ENCODE data around the gene GRIN2A. TPM values are rescaled to one million over a fixed set of nuclear protein-coding genes. Genes with fewer than 3 reads are reported as not detected.

Gene GRIN2A
- total and polyA plus RNA-seq, 10 donors = under 0.01 to 0.10 (median 0.03) TPM; not detected in 7

DNA sequence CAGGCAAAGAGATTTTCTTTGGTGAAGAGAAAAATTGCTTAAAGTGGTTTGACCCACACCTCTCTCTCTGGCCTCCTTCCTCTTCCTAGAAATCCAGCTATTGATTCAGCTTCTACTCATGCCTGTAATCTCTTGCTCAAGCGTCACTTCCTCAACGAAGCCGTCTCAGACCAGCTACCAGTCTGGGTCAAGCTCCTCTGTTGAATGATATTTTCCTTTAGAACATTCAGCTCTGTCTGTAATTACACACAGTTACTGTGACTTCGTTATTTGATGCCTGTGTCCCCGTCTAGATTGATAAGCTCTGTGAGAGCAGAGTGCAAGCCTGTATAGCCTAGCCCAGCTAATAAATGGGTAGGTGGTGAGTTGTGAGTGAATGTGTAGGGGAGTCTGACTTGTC is 168.5 kb downstream of the GRIN2A start:
- no peaks in the 10 kb centered on the region for H3K4me1 ChIP-seq
- no peak overlapping the region for H3K27ac ChIP-seq
- intact Hi-C loops (cut with DNase I; ENCODE audit: low total_unique reads) = no loop called here
- H3K4me3 ChIP-seq = no peak overlapping the region
- WGBS, 5 donors = 33 to 48% (median 39%) methylated on average over 5 of the region's 5 CpGs
- no peaks in the 10 kb centered on the region for H3K36me3 ChIP-seq
- H3K27me3 ChIP-seq (replicated peaks in 1 of 7) = peaks cover 0 to 19% (median 0%) of the 10 kb centered on the region in 7 donors
- DNase-seq = no peak
- no peaks in the 10 kb centered on the region for H3K9me3 ChIP-seq
- TF ChIP-seq POLR2A (IDR thresholded peaks at IDR 0.05) (no peak), POLR2AphosphoS5 (IDR thresholded peaks at IDR 0.05) (no peak)
- TF ChIP-seq, protein P1, sequence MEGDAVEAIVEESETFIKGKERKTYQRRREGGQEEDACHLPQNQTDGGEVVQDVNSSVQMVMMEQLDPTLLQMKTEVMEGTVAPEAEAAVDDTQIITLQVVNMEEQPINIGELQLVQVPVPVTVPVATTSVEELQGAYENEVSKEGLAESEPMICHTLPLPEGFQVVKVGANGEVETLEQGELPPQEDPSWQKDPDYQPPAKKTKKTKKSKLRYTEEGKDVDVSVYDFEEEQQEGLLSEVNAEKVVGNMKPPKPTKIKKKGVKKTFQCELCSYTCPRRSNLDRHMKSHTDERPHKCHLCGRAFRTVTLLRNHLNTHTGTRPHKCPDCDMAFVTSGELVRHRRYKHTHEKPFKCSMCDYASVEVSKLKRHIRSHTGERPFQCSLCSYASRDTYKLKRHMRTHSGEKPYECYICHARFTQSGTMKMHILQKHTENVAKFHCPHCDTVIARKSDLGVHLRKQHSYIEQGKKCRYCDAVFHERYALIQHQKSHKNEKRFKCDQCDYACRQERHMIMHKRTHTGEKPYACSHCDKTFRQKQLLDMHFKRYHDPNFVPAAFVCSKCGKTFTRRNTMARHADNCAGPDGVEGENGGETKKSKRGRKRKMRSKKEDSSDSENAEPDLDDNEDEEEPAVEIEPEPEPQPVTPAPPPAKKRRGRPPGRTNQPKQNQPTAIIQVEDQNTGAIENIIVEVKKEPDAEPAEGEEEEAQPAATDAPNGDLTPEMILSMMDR (IDR thresholded peaks at IDR 0.05 in 8 of 11, conservative IDR thresholded peaks at IDR 0.05 in 3 of 11) = no peak

DNA sequence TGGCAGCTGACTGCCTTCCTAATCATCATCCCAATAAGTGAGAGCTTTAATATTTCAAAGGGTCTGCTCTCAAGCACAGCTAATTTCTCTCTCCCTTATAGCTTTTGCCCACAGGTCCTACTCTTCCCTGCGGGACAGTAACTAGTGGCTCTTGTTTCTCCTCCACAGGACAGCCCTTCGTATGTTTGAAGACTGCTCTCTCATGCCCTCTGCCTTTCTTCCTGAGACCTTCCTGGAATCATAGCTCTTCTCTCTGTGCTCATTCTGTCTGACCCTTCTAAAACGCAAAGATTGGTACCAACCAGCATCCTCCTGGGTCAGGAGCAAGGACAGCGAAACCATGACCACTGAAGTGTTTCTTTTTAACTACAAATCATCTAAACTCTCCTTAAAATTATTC is 168.9 kb downstream of the GRIN2A start:
- whole genome bisulfite sequencing, 5 donors = 63 to 75% (median 71%) methylated on average over 4 of the region's 4 CpGs
- intact Hi-C loops (cut with DNase I; ENCODE audit: low total_unique reads) = no loop called here
- no peak for DNase-seq
- Histone ChIP-seq H3K36me3 (no peaks in the 10 kb centered on the region), H3K4me3 (no peak overlapping the region), H3K9me3 (no peaks in the 10 kb centered on the region), H3K4me1 (no peaks in the 10 kb centered on the region), H3K27me3 (replicated peaks in 1 of 7) (peaks cover 0 to 16% (median 0%) of the 10 kb centered on the region in 7 donors), H3K27ac (no peak overlapping the region)
- TF ChIP-seq POLR2A (IDR thresholded peaks at IDR 0.05) = no peak
- no peak for TF ChIP-seq POLR2AphosphoS5 (IDR thresholded peaks at IDR 0.05)
- TF ChIP-seq, protein P1 (IDR thresholded peaks at IDR 0.05 in 8 of 11, conservative IDR thresholded peaks at IDR 0.05 in 3 of 11) = no peak

DNA sequence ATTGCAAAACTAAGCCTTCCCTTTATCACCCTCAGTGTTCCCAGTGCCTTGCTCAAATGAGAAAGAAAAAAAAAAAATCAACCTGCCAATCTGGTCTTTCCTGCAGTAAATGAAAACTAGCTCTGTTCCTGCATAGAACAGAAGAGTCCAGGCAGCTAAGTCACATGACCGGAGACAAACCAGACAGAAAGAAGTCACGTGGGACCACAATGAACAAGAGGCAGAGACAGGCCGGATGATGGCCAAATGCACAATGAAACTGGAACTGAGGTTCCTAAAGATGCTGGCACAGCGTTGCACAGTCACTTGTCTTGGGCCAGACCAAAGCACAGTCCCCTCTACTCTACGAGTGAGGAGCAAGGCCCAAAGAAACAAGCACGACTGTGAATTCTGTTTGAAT is 172.5 kb downstream of the GRIN2A start:
- no peak overlapping the region for H3K27ac ChIP-seq
- DNase-seq = no peak
- H3K27me3 ChIP-seq (replicated peaks in 1 of 7) = peaks cover 0 to 16% (median 0%) of the 10 kb centered on the region in 7 donors
- no peaks in the 10 kb centered on the region for H3K4me1 ChIP-seq
- no peaks in the 10 kb centered on the region for H3K36me3 ChIP-seq
- no peak overlapping the region for H3K4me3 ChIP-seq
- intact Hi-C loops (cut with DNase I; ENCODE audit: low total_unique reads) = no loop called here
- 75 to 81% (median 78%) methylated on average over 6 of the region's 6 CpGs for WGBS, 5 donors
- H3K9me3 ChIP-seq = peaks cover 0 to 21% (median 7%) of the 10 kb centered on the region in 8 donors
- TF ChIP-seq, protein P1 (IDR thresholded peaks at IDR 0.05 in 8 of 11, conservative IDR thresholded peaks at IDR 0.05 in 3 of 11) = no peak
- TF ChIP-seq POLR2A (IDR thresholded peaks at IDR 0.05) = no peak
- no peak for TF ChIP-seq POLR2AphosphoS5 (IDR thresholded peaks at IDR 0.05)

DNA sequence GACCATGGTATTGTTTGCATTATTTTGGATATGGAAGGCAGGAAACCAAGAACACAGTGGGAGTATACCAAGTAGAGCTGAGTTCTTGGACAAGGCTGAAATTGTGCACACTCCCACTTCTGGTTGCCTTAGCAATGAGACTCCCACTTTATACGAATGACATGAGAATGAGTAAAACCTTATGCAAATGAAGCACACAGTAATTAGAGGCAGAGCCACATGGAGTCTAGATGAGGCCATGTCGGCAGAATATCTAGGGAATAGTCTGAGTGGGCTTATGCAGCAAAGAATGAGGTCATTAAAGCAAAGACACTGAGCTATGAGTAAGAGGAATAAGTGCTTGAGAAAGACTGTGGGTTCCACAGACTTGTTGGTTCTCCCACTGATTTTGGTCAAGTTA is 178.7 kb downstream of the GRIN2A start:
- H3K27ac ChIP-seq = no peak overlapping the region
- 58 to 76% (median 71%) methylated on average over 2 of the region's 2 CpGs for WGBS, 5 donors
- intact Hi-C loops (cut with DNase I; ENCODE audit: low total_unique reads) = no loop called here
- no peak for TF ChIP-seq POLR2AphosphoS5 (IDR thresholded peaks at IDR 0.05)
- TF ChIP-seq, protein P1 (IDR thresholded peaks at IDR 0.05 in 8 of 11, conservative IDR thresholded peaks at IDR 0.05 in 3 of 11) = no peak
- no peak for TF ChIP-seq POLR2A (IDR thresholded peaks at IDR 0.05)
- H3K4me3 ChIP-seq = no peak overlapping the region
- no peak for DNase-seq
- H3K4me1 ChIP-seq = no peaks in the 10 kb centered on the region
- H3K27me3 ChIP-seq (replicated peaks in 1 of 7) = no peaks in the 10 kb centered on the region
- H3K9me3 ChIP-seq = peaks cover 0 to 34% (median 20%) of the 10 kb centered on the region in 8 donors
- H3K36me3 ChIP-seq = no peaks in the 10 kb centered on the region

Data from spleen (tissue), 11 donors.